HG03575 (cell line): ENCODE measurements around the gene CKAP4.

Experiments
- ATAC-seq: cut with Tn5 transposase; IDR thresholded peaks from one replicate; pipeline ENCODE4 v1.9.1; 2021; ENCODE audit not compliant: unreplicated experiment, insufficient number of reproducible peaks, low FRiP score; ENCODE audit errors: extremely low read depth

The CKAP4 gene

GRCh38 chr12:106248312-106248845 is 559 bp upstream of the CKAP4 start:
- ATAC-seq, result no peak

GRCh38 chr12:106246891-106247673 is 738 bp downstream of the CKAP4 start:
- no peak for ATAC-seq

GRCh38 chr12:106245767-106246166 is 2.1 kb downstream of the CKAP4 start:
- no peak for ATAC-seq

DNA sequence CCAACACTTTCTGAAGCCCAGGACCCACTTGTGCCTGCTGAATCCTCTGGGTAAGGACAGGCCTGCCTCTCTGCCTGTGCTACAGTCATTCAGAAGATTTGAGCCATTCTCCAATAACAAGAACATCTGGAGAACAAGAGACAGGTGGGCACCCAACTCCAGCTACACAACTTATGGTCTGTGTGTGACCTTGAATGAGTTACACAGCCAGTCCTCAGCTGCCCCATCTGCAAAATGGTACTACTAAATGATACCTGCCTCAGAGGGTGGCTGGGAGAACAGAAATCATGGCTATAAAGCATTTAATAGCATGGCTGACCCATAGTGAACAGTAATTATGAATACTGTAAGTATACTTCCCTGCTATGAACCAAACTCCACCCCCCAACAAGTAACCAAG is 4.2 kb downstream of the CKAP4 start:
- no peak for ATAC-seq

GRCh38 chr12:106240821-106241220 is 7.0 kb downstream of the CKAP4 start:
- no peak for ATAC-seq

GRCh38 chr12:106239951-106240335 is 7.9 kb downstream of the CKAP4 start:
- no peak for ATAC-seq

GRCh38 chr12:106239241-106239950 is 8.4 kb downstream of the CKAP4 start:
- no peak for ATAC-seq

- no peak for ATAC-seq
Observed at GRCh38 chr12:106238146-106238545, 9.7 kb downstream of the CKAP4 start.

DNA sequence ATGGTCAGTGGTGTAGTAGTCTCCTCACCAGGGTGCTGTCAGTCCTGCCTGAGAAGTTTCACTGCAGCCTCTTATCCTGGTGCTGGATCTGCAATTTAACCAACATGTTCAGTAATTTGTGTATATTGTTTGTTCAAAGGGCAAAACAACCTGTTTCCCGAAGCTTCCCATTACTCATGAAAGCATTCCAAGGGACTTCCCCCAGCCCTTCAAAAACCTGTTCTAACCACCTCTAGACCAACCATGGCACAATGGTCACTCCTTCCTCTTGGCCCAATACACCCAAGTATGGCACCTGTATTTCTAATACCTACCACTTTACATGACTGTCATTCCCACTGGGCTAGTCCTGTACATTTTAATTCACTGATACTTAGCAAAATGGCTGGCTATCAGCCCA is 12.1 kb downstream of the CKAP4 start:
- no peak for ATAC-seq

- ATAC-seq, result no peak
Observed at GRCh38 chr12:106234449-106234848, 13.4 kb downstream of the CKAP4 start.

GRCh38 chr12:106233011-106233410 is 14.8 kb downstream of the CKAP4 start:
- ATAC-seq, result no peak

DNA sequence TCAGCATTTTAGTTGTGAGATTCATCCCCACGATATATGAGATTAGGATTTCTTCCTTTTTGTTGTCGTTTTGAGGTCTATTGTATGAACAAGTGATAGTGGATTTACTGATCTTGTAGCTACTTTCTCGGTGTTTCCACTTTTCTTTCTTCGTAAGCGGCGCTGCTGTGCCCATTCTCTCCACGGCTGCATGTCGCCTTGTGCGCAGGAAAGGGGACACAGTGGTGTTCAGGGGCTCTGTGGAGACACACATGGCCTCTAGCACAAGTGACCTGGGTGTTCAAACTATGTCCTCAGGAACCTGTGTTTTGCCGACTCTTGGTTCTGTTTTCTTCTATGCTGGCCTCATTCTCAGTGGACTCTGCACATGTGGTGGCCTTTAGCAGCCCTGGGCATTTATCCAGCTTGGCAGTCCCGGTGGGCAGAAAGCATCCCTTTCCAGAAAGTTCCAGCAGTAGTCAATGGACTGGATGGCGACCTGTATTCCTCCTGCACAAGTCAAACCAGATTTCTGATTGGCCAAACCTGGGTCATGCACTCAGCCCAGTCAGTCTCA is 18.7 kb downstream of the CKAP4 start:
- ATAC-seq, result no peak

GRCh38 chr12:106228320-106228710 is 19.5 kb downstream of the CKAP4 start:
- ATAC-seq, result no peak

GRCh38 chr12:106227641-106228319 is 20.0 kb downstream of the CKAP4 start:
- no peak for ATAC-seq

GRCh38 chr12:106226884-106227640 is 20.8 kb downstream of the CKAP4 start:
- no peak for ATAC-seq

- ATAC-seq, result no peak
Observed at GRCh38 chr12:106224355-106224706, 23.5 kb downstream of the CKAP4 start.

GRCh38 chr12:106223485-106224354 is 24.1 kb downstream of the CKAP4 start:
- no peak for ATAC-seq

GRCh38 chr12:106220536-106220935 is 27.3 kb downstream of the CKAP4 start:
- ATAC-seq, result no peak
